ENCODE data around the gene C11orf21. TPM values are rescaled to one million over a fixed set of nuclear protein-coding genes. Genes with fewer than 3 reads are reported as not detected.

C11orf21 gene
- total and polyA plus RNA-seq, 9 donors = 0.12 to 0.75 (median 0.35) TPM; not detected in 2

GRCh38 chr11:2320568-2321310 lies 19.0 kb upstream of the C11orf21 start:
- Histone ChIP-seq H3K27me3 (no peaks in the 10 kb centered on the region), H3K36me3 (no peaks in the 10 kb centered on the region), H3K27ac (no peak overlapping the region), H3K4me3 (no peak overlapping the region), H3K9me3 (no peaks in the 10 kb centered on the region), H3K4me1 (ENCODE audit: insufficient read depth) (peaks cover under 1% of the 10 kb centered on the region)
- no peak for TF ChIP-seq POLR2A (IDR thresholded peaks at IDR 0.05)
- no peak for TF ChIP-seq CTCF (IDR thresholded peaks at IDR 0.05)
- TF ChIP-seq EP300 (IDR thresholded peaks at IDR 0.05) = no peak
- 78 to 90% (median 78%) methylated on average over 23 of the region's 23 CpGs for WGBS, 3 donors
- no peak for DNase-seq
- intact Hi-C loops (cut with DNase I) = no loop called here

- Histone ChIP-seq H3K27me3 (no peaks in the 10 kb centered on the region), H3K4me3 (no peak overlapping the region), H3K36me3 (no peaks in the 10 kb centered on the region), H3K27ac (no peak overlapping the region), H3K4me1 (ENCODE audit: insufficient read depth) (peaks cover 6% of the 10 kb centered on the region), H3K9me3 (no peaks in the 10 kb centered on the region)
- intact Hi-C loops (cut with DNase I) = loop anchor here in 1 of 4 donors (5.0 kb wide), 1 partner anchor 57 kb away; the partner anchor contains the start of gene CD81
- 54 to 61% (median 58%) methylated on average over 10 of the region's 10 CpGs for WGBS, 3 donors
- DNase-seq = no peak
- TF ChIP-seq POLR2A (IDR thresholded peaks at IDR 0.05) (no peak), CTCF (IDR thresholded peaks at IDR 0.05) (no peak)
Observed at GRCh38 chr11:2319791-2320472, 18.2 kb upstream of the C11orf21 start.

- Histone ChIP-seq H3K27me3 (no peaks in the 10 kb centered on the region), H3K4me3 (no peak overlapping the region), H3K27ac (no peak overlapping the region), H3K9me3 (no peaks in the 10 kb centered on the region), H3K36me3 (no peaks in the 10 kb centered on the region), H3K4me1 (ENCODE audit: insufficient read depth) (peaks cover 17% of the 10 kb centered on the region)
- no peak for TF ChIP-seq EP300 (IDR thresholded peaks at IDR 0.05)
- TF ChIP-seq CTCF (IDR thresholded peaks at IDR 0.05) = no peak
- TF ChIP-seq POLR2A (IDR thresholded peaks at IDR 0.05) = no peak
- 94 to 95% (median 95%) methylated on average over 7 of the region's 7 CpGs for WGBS, 3 donors
- intact Hi-C loops (cut with DNase I) = loop anchor here in 1 of 4 donors (5.0 kb wide), 1 partner anchor 59 kb away; the partner anchor contains the start of gene CD81
- DNase-seq = no peak
Observed at GRCh38 chr11:2318707-2319106, 17.0 kb upstream of the C11orf21 start.

GRCh38 chr11:2318123-2318522 lies 16.4 kb upstream of the C11orf21 start:
- H3K4me3 ChIP-seq = no peak overlapping the region
- no peak for TF ChIP-seq EP300 (IDR thresholded peaks at IDR 0.05)
- no peak for TF ChIP-seq CTCF (IDR thresholded peaks at IDR 0.05)
- no peak for TF ChIP-seq POLR2A (IDR thresholded peaks at IDR 0.05)
- H3K36me3 ChIP-seq = no peaks in the 10 kb centered on the region
- intact Hi-C loops (cut with DNase I) = loop anchor here in 1 of 4 donors (5.0 kb wide), 1 partner anchor 59 kb away; the partner anchor contains the start of gene CD81
- no peaks in the 10 kb centered on the region for H3K27me3 ChIP-seq
- H3K9me3 ChIP-seq = no peaks in the 10 kb centered on the region
- no peak for DNase-seq
- WGBS, 3 donors = 87 to 90% (median 90%) methylated on average over 4 of the region's 4 CpGs
- no peak overlapping the region for H3K27ac ChIP-seq
- H3K4me1 ChIP-seq (ENCODE audit: insufficient read depth) = peaks cover 22% of the 10 kb centered on the region

All from ovary (tissue), 9 donors.